ENCODE measurements around the gene PRR7.

PRR7 gene

GRCh38 chr5:177402271-177403043 is 44.2 kb upstream of the PRR7 start:
- no peaks in the 10 kb centered on the region for H3K27me3 ChIP-seq (ENCODE audit: insufficient read depth, low read depth)
- H3K4me3 ChIP-seq (IDR thresholded peaks at IDR 0.05; ENCODE audit: insufficient read depth, low read depth, low read length), result no peak overlapping the region
- H3K9ac ChIP-seq, result no peak overlapping the region; the same call in 1 of the 2 replicates
- peak overlapping the region; percentile 91 for H3K4me2 ChIP-seq
- no peak overlapping the region for H3K27ac ChIP-seq
- H3K79me2 ChIP-seq (ENCODE audit: insufficient read depth, low read depth), result no peaks in the 10 kb centered on the region
- peak; percentile 18; the same call in 1 of the 2 replicates for TF ChIP-seq CTCF (conservative IDR thresholded peaks at IDR 0.05; ENCODE audit: low read depth, low read length)
- no peaks in the 10 kb centered on the region for H4K20me1 ChIP-seq (ENCODE audit: insufficient read depth)
- no peaks in the 10 kb centered on the region for H3K36me3 ChIP-seq (ENCODE audit: insufficient read depth)
- peak overlapping the region; percentile 78; the same call in 1 of the 2 replicates for H2AFZ ChIP-seq (ENCODE audit: low read depth)
- H3K4me1 ChIP-seq (ENCODE audit: low read depth, poor library complexity, severe bottlenecking), result peaks cover 9% of the 10 kb centered on the region

- Histone ChIP-seq H3K4me3 (IDR thresholded peaks at IDR 0.05; ENCODE audit: insufficient read depth, low read depth, low read length) (no peak overlapping the region), H4K20me1 (ENCODE audit: insufficient read depth) (no peaks in the 10 kb centered on the region), H2AFZ (ENCODE audit: low read depth) (peak overlapping the region; percentile 78), H3K27me3 (ENCODE audit: insufficient read depth, low read depth) (no peaks in the 10 kb centered on the region), H3K36me3 (ENCODE audit: insufficient read depth) (no peaks in the 10 kb centered on the region), H3K27ac (peak overlapping the region; percentile 7; the same call in 1 of the 2 replicates), H3K4me1 (ENCODE audit: low read depth, poor library complexity, severe bottlenecking) (peaks cover 9% of the 10 kb centered on the region), H3K4me2 (peak overlapping the region; percentile 91), H3K79me2 (ENCODE audit: insufficient read depth, low read depth) (no peaks in the 10 kb centered on the region), H3K9ac (peak overlapping the region; percentile 62; the same call in 1 of the 2 replicates)
- TF ChIP-seq CTCF (conservative IDR thresholded peaks at IDR 0.05; ENCODE audit: low read depth, low read length), result no peak
These were observed 43.4 kb upstream of the PRR7 start for GRCh38 chr5:177403102-177403791.

- Histone ChIP-seq H3K79me2 (ENCODE audit: insufficient read depth, low read depth) (no peaks in the 10 kb centered on the region), H4K20me1 (ENCODE audit: insufficient read depth) (no peaks in the 10 kb centered on the region), H3K9ac (peak overlapping the region; percentile 62), H3K27me3 (ENCODE audit: insufficient read depth, low read depth) (no peaks in the 10 kb centered on the region), H3K4me2 (peak overlapping the region; percentile 91), H3K4me1 (ENCODE audit: low read depth, poor library complexity, severe bottlenecking) (peaks cover 9% of the 10 kb centered on the region), H3K36me3 (ENCODE audit: insufficient read depth) (no peaks in the 10 kb centered on the region), H3K4me3 (IDR thresholded peaks at IDR 0.05; ENCODE audit: insufficient read depth, low read depth, low read length) (no peak overlapping the region), H3K27ac (peak overlapping the region; percentile 52), H2AFZ (ENCODE audit: low read depth) (peak overlapping the region; percentile 78)
- TF ChIP-seq CTCF (conservative IDR thresholded peaks at IDR 0.05; ENCODE audit: low read depth, low read length), result peak; percentile 39
These were observed 42.6 kb upstream of the PRR7 start for GRCh38 chr5:177403792-177404640.

GRCh38 chr5:177404641-177405179 is 41.9 kb upstream of the PRR7 start:
- Histone ChIP-seq H3K79me2 (ENCODE audit: insufficient read depth, low read depth) (no peaks in the 10 kb centered on the region), H3K4me1 (ENCODE audit: low read depth, poor library complexity, severe bottlenecking) (peaks cover 9% of the 10 kb centered on the region), H3K9ac (peak overlapping the region; percentile 62; the same call in 1 of the 2 replicates), H3K4me2 (peak overlapping the region; percentile 91), H3K27me3 (ENCODE audit: insufficient read depth, low read depth) (no peaks in the 10 kb centered on the region), H3K36me3 (ENCODE audit: insufficient read depth) (no peaks in the 10 kb centered on the region), H3K27ac (peak overlapping the region; percentile 52; the same call in 1 of the 2 replicates), H4K20me1 (ENCODE audit: insufficient read depth) (no peaks in the 10 kb centered on the region), H3K4me3 (IDR thresholded peaks at IDR 0.05; ENCODE audit: insufficient read depth, low read depth, low read length) (no peak overlapping the region), H2AFZ (ENCODE audit: low read depth) (peak overlapping the region; percentile 78; the same call in 1 of the 2 replicates)
- no peak for TF ChIP-seq CTCF (conservative IDR thresholded peaks at IDR 0.05; ENCODE audit: low read depth, low read length)

Data from KMS-11 (cell line).